ENCODE measurements around the gene ASTN2. TPM values are rescaled to one million over a fixed set of nuclear protein-coding genes. Genes with fewer than 3 reads are reported as not detected.

The ASTN2 gene
- total RNA-seq, 2 donors from 2014 or later, result 2.2 to 5.1 TPM

DNA sequence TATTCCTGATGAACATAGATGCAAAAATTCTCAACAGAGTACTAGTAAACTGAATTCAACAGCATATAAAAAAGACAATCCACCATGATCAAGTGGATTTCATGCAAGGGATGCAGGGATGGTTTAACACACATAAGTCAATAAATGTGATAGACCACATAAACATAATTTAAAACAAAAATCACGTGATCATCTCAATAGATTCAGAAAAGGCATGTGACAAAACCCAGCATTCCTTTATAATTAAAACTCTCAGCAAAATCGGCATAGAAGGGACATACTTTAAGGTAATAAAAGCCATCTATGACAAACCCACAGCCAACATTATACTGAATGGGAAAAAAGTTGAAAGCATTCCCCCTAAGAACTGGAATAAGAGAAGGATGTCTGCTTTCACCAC is 894.6 kb downstream of the ASTN2 start:
- H3K36me3 Mint-ChIP-seq, result peaks cover 33% of the 10 kb centered on the region
- no peak for DNase-seq (ENCODE audit: low spot score)
- H3K27ac Mint-ChIP-seq, result no peak overlapping the region
- H3K27me3 Mint-ChIP-seq, result no peaks in the 10 kb centered on the region
- peaks cover 22% of the 10 kb centered on the region for H3K9me3 Mint-ChIP-seq
- no peaks in the 10 kb centered on the region for H3K4me1 Mint-ChIP-seq (ENCODE audit: low read depth in 2 of 2)
- ATAC-seq, result no peak
- H3K4me3 Mint-ChIP-seq, result no peak overlapping the region

GRCh38 chr9:116516456-116516855 is 898.4 kb downstream of the ASTN2 start:
- H3K9me3 Mint-ChIP-seq, result peaks cover 34% of the 10 kb centered on the region
- no peak for DNase-seq (ENCODE audit: low spot score)
- no peaks in the 10 kb centered on the region for H3K4me1 Mint-ChIP-seq (ENCODE audit: low read depth in 2 of 2)

GRCh38 chr9:116515541-116515940 is 899.3 kb downstream of the ASTN2 start:
- Mint-ChIP-seq H3K4me1 (ENCODE audit: low read depth in 2 of 2) (no peaks in the 10 kb centered on the region), H3K36me3 (peaks cover 38% of the 10 kb centered on the region), H3K27ac (no peak overlapping the region), H3K27me3 (no peaks in the 10 kb centered on the region), H3K4me3 (no peak overlapping the region), H3K9me3 (peaks cover 34% of the 10 kb centered on the region)
- DNase-seq (ENCODE audit: low spot score) (no peak), ATAC-seq (no peak)

More at GRCh38 chr9:116516456-116516855, 898.4 kb downstream of the ASTN2 start:
- no peak for ATAC-seq
- Mint-ChIP-seq H3K27me3 (no peaks in the 10 kb centered on the region), H3K4me3 (no peak overlapping the region), H3K36me3 (peaks cover 45% of the 10 kb centered on the region), H3K27ac (no peak overlapping the region)

DNA sequence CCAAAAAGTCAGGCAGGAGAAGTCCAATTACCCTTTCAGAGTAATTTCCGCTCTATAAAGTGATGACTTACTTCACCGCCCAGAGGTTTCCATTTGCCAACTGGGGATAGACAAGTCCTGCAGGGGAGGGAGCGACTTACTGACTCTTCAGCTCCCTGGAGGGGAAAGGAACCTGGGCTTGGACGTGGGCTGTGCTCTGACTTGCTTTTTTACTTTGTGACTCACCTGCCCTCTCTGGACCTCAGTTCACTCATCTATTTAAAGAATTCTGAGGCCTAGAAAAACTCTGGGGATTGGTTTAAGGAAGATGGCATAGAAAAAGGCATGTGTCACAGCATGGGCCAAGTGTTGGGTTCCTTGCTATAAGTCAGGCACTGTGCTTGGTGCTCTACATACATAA is 908.2 kb downstream of the ASTN2 start:
- H3K27ac Mint-ChIP-seq, result no peak overlapping the region
- peaks cover 6% of the 10 kb centered on the region for H3K36me3 Mint-ChIP-seq
- no peak for DNase-seq (ENCODE audit: low spot score)
- no peaks in the 10 kb centered on the region for H3K4me1 Mint-ChIP-seq (ENCODE audit: low read depth in 2 of 2)
- no peaks in the 10 kb centered on the region for H3K27me3 Mint-ChIP-seq
- no peak for ATAC-seq
- H3K4me3 Mint-ChIP-seq, result no peak overlapping the region
- H3K9me3 Mint-ChIP-seq, result peaks cover 20% of the 10 kb centered on the region

- DNase-seq (ENCODE audit: low spot score) (no peak), ATAC-seq (no peak)
- H3K27ac Mint-ChIP-seq, result no peak overlapping the region
- peaks cover 15% of the 10 kb centered on the region for H3K9me3 Mint-ChIP-seq
- H3K27me3 Mint-ChIP-seq, result no peaks in the 10 kb centered on the region
- no peaks in the 10 kb centered on the region for H3K4me1 Mint-ChIP-seq (ENCODE audit: low read depth in 2 of 2)
- no peak overlapping the region for H3K4me3 Mint-ChIP-seq
- H3K36me3 Mint-ChIP-seq, result peaks cover 5% of the 10 kb centered on the region
Measured at GRCh38 chr9:116504893-116505480, 909.9 kb downstream of the ASTN2 start.

GRCh38 chr9:116504081-116504480 is 910.8 kb downstream of the ASTN2 start:
- Mint-ChIP-seq H3K4me1 (ENCODE audit: low read depth in 2 of 2) (no peaks in the 10 kb centered on the region), H3K27ac (no peak overlapping the region), H3K36me3 (peaks cover 5% of the 10 kb centered on the region), H3K4me3 (no peak overlapping the region), H3K27me3 (no peaks in the 10 kb centered on the region), H3K9me3 (peaks cover 15% of the 10 kb centered on the region)
- ATAC-seq (no peak), DNase-seq (ENCODE audit: low spot score) (no peak)

- H3K4me1 Mint-ChIP-seq (ENCODE audit: low read depth in 2 of 2), result no peaks in the 10 kb centered on the region
Measured at GRCh38 chr9:116502746-116503145, 912.1 kb downstream of the ASTN2 start.

GRCh38 chr9:116501871-116502270 is 913.0 kb downstream of the ASTN2 start:
- Mint-ChIP-seq H3K4me1 (ENCODE audit: low read depth in 2 of 2) (no peaks in the 10 kb centered on the region), H3K9me3 (peaks cover 12% of the 10 kb centered on the region), H3K36me3 (peaks cover 5% of the 10 kb centered on the region), H3K27ac (no peak overlapping the region), H3K4me3 (no peak overlapping the region), H3K27me3 (no peaks in the 10 kb centered on the region)
- no peak for DNase-seq (ENCODE audit: low spot score)
- no peak for ATAC-seq

More at GRCh38 chr9:116502746-116503145, 912.1 kb downstream of the ASTN2 start:
- H3K27ac Mint-ChIP-seq, result no peak overlapping the region
- no peak for ATAC-seq
- peaks cover 5% of the 10 kb centered on the region for H3K36me3 Mint-ChIP-seq
- H3K4me3 Mint-ChIP-seq, result no peak overlapping the region
- H3K9me3 Mint-ChIP-seq, result peaks cover 15% of the 10 kb centered on the region
- no peak for DNase-seq (ENCODE audit: low spot score)
- H3K27me3 Mint-ChIP-seq, result no peaks in the 10 kb centered on the region

DNA sequence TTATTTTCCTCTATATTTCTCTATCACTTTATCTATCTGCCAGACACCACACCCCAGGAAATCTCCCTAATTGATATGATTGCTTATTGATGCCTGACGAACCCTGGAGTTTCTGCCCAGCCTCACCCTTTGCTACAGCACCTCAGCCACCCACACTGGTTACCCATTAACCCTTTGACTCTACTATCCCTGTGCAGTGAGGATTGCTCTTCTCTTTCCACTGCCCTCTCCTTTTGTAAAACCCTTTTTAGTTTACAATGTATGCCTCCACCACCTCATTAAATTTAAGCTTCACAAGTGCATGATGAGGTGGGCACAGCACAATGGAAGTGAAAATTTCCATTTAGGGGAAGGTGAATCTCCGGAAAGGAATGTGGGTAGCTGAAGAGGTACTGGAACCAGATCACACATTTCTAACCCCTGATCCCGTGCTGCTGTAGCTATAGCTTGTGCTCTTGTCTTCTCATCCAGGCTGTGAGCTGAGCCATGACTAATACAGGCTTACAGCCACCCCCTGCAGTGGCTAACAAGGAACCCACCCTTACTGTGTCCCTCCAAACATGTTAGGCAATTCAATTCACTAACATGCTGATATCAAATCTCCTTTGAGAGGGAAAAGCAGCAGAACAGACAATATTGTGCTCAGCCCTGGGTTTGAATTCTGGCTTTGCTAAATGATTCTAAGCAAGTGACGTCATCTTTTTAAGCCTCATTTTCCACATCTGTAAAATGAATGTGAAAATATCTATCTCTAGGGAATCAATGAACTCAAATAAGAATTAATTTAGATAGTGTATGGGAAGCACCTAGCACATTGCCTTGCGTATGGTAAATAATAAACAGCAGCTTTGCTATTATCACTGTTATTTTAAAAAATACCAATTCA is 914.6 kb downstream of the ASTN2 start:
- peaks cover 0 to 2% of the 10 kb centered on the region in 2 donors for H3K27me3 Mint-ChIP-seq
- no peak overlapping the region for H3K4me3 Mint-ChIP-seq
- DNase-seq (ENCODE audit: low spot score), result no peak
- no peak for ATAC-seq
- H3K36me3 Mint-ChIP-seq, result peaks cover 5% of the 10 kb centered on the region
- no peak overlapping the region for H3K27ac Mint-ChIP-seq
- H3K9me3 Mint-ChIP-seq, result peaks cover 13% of the 10 kb centered on the region
- no peaks in the 10 kb centered on the region for H3K4me1 Mint-ChIP-seq (ENCODE audit: low read depth in 2 of 2)

GRCh38 chr9:116499434-116499833 is 915.4 kb downstream of the ASTN2 start:
- Mint-ChIP-seq H3K27ac (no peak overlapping the region), H3K4me3 (no peak overlapping the region), H3K27me3 (peaks cover 0 to 2% of the 10 kb centered on the region in 2 donors), H3K36me3 (peaks cover 5% of the 10 kb centered on the region), H3K9me3 (peaks cover 13% of the 10 kb centered on the region), H3K4me1 (ENCODE audit: low read depth in 2 of 2) (no peaks in the 10 kb centered on the region)
- DNase-seq (ENCODE audit: low spot score) (no peak), ATAC-seq (no peak)

- Mint-ChIP-seq H3K4me3 (no peak overlapping the region), H3K27me3 (peaks cover 0 to 2% of the 10 kb centered on the region in 2 donors), H3K27ac (no peak overlapping the region), H3K36me3 (peaks cover 4% of the 10 kb centered on the region), H3K9me3 (peaks cover 10% of the 10 kb centered on the region), H3K4me1 (ENCODE audit: low read depth in 2 of 2) (no peaks in the 10 kb centered on the region)
- ATAC-seq (no peak), DNase-seq (ENCODE audit: low spot score) (no peak)
Measured at GRCh38 chr9:116497095-116497890, 917.6 kb downstream of the ASTN2 start.

DNA sequence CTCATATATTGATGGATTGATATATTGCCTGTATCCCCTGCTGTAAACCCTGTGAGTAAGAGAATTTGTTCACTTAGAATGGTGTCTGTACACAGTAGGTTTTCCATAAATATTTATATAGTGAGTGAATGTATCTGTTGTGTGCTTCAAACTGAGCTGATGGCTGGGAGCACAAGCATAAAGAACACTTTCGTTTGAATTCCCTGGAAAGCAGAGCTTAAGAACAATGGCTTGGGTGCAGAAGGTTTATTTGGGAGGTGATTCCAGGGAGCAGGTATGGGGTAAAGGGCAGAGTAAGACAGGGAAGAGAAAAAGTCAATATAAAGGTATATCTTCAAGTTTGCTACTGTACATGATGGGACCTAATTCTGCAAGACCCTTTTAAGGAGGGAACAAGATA is 918.7 kb downstream of the ASTN2 start:
- H3K27me3 Mint-ChIP-seq, result peaks cover 0 to 2% of the 10 kb centered on the region in 2 donors
- DNase-seq (ENCODE audit: low spot score) (no peak), ATAC-seq (no peak)
- no peaks in the 10 kb centered on the region for H3K36me3 Mint-ChIP-seq
- H3K27ac Mint-ChIP-seq, result no peak overlapping the region
- peaks cover 5% of the 10 kb centered on the region for H3K9me3 Mint-ChIP-seq
- H3K4me3 Mint-ChIP-seq, result no peak overlapping the region
- no peaks in the 10 kb centered on the region for H3K4me1 Mint-ChIP-seq (ENCODE audit: low read depth in 2 of 2)

DNA sequence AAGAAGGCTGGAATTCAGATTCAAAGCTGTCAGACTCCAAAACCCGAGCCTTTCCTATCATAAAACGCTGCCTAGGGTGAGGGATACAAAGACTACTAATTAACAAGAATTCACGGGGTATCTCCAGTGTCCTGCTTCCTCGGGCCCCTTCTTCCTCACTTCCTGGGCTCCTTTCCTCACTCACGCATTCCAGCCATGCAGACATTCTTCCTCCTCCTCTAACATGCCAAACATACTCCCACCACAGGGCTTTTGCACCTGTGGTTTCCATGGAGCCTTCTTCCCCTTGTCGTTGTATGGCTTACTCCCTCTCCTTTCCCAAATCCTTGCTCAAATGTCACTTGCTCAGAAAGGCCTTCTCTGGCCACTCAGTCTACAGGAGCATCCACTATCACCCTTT is 919.1 kb downstream of the ASTN2 start:
- H3K4me1 Mint-ChIP-seq (ENCODE audit: low read depth in 2 of 2), result no peaks in the 10 kb centered on the region
- H3K4me3 Mint-ChIP-seq, result no peak overlapping the region
- H3K36me3 Mint-ChIP-seq, result no peaks in the 10 kb centered on the region
- peaks cover 5% of the 10 kb centered on the region for H3K9me3 Mint-ChIP-seq
- DNase-seq (ENCODE audit: low spot score) (no peak), ATAC-seq (no peak)
- H3K27ac Mint-ChIP-seq, result no peak overlapping the region
- peaks cover 0 to 2% of the 10 kb centered on the region in 2 donors for H3K27me3 Mint-ChIP-seq
